EH (cell line): ENCODE data around the gene CDC42.

Experiments used
- DNase-seq: peaks from one replicate; pipeline ENCODE4 v3.0.0-alpha.2; 2015; ENCODE audit warnings: low read depth

CDC42 gene

GRCh38 chr1:22131875-22132486 lies 79.5 kb downstream of the CDC42 start:
- no peak for DNase-seq

- DNase-seq = peak; percentile 83
These were observed 80.2 kb downstream of the CDC42 start for GRCh38 chr1:22132517-22133235.

GRCh38 chr1:22133247-22133930 lies 80.9 kb downstream of the CDC42 start:
- no peak for DNase-seq

- peak; percentile 33 for DNase-seq
These were observed 81.4 kb downstream of the CDC42 start for GRCh38 chr1:22133931-22134324.

GRCh38 chr1:22137004-22137720 lies 84.7 kb downstream of the CDC42 start:
- DNase-seq = no peak

- DNase-seq = no peak
These were observed 86.6 kb downstream of the CDC42 start for GRCh38 chr1:22139066-22139594.

- DNase-seq = no peak
These were observed 87.3 kb downstream of the CDC42 start for GRCh38 chr1:22139817-22140216.
